CD4-positive, alpha-beta T cell (primary cell): ENCODE data around the gene COL11A1. TPM values are rescaled to one million over a fixed set of nuclear protein-coding genes. Genes with fewer than 3 reads are reported as not detected.

Experiments
- ATAC-seq: fragments of 200-7000 bp; cut with Tn5 transposase; one replicate; pipeline ENCODE4 v1.10.0; 2022; ENCODE audit warnings: mild to moderate bottlenecking; ENCODE audit not compliant: poor library complexity
- CTCF ChIA-PET: fragments of 350-600 bp; sonication (Branson Sonifier 250); formaldehyde crosslinking; loops from one replicate; lab custom pipeline; 2021; ENCODE audit warnings: antibody characterized with exemption, inconsistent platforms; lab: Charles Lee
- POLR2A ChIA-PET: fragments of 350-600 bp; sonication (Branson Sonifier 250); formaldehyde crosslinking; loops from one replicate; lab custom pipeline; 2021; ENCODE audit warnings: antibody characterized with exemption, inconsistent platforms; lab: Charles Lee
- DNase-seq, 14 experiments: peaks; one replicate each; pipeline ENCODE4 v3.0.0-alpha.2; 2013 to 2020; ENCODE audit warnings: mixed read lengths in 2 of 14
- H3K27ac ChIP-seq, 2 donors: one replicate each; pipeline versions ENCODE4 v1.5.1 to v1.7.0; 2013; ENCODE audit warnings: low read length in 2 of 2, low read depth in 1 of 2, mild to moderate bottlenecking in 1 of 2
- H3K27me3 ChIP-seq, 2 experiments: 1 replicate in 1 of 2; 2 replicates in 1 of 2; pipeline versions ENCODE4 v1.6.1 to v1.7.0; 2013; ENCODE audit warnings: low read length in 2 of 2, control low read depth in 1 of 2, mild to moderate bottlenecking in 1 of 2, moderate library complexity in 1 of 2; ENCODE audit not compliant: insufficient read depth in 2 of 2, control insufficient read depth in 1 of 2
- H3K36me3 ChIP-seq: one replicate; pipeline ENCODE4 v1.6.1; 2013; ENCODE audit warnings: low read length, control low read depth; ENCODE audit not compliant: insufficient read depth
- H3K4me1 ChIP-seq: one replicate; pipeline ENCODE4 v1.6.1; 2013; ENCODE audit warnings: low read length, control low read depth; ENCODE audit not compliant: insufficient read depth
- H3K4me3 ChIP-seq: one replicate; pipeline ENCODE4 v1.5.1; 2013; ENCODE audit warnings: mild to moderate bottlenecking, low read length, moderate library complexity
- H3K9me3 ChIP-seq, 2 experiments: 1 replicate in 1 of 2; 2 replicates in 1 of 2; pipeline versions ENCODE4 v1.6.1 to v1.7.0; 2013; ENCODE audit warnings: low read length in 2 of 2, mild to moderate bottlenecking in 2 of 2, control low read depth in 1 of 2, moderate library complexity in 1 of 2; ENCODE audit not compliant: control insufficient read depth in 1 of 2, insufficient read depth in 1 of 2
- H3K27ac Mint-ChIP-seq: one replicate; pipeline ENCODE4 v1.8.0; 2020; ENCODE audit warnings: mixed read lengths
- H3K27me3 Mint-ChIP-seq: one replicate; pipeline ENCODE4 v1.8.0; 2021; ENCODE audit warnings: mixed read lengths
- H3K36me3 Mint-ChIP-seq: one replicate; pipeline ENCODE4 v1.8.0; 2021; ENCODE audit warnings: low read depth, mixed read lengths
- H3K4me1 Mint-ChIP-seq: one replicate; pipeline ENCODE4 v1.8.0; 2021; ENCODE audit warnings: low read depth, mixed read lengths
- H3K4me3 Mint-ChIP-seq: one replicate; pipeline ENCODE4 v1.8.0; 2020; ENCODE audit warnings: mild to moderate bottlenecking, mixed read lengths
- H3K9me3 Mint-ChIP-seq: one replicate; pipeline ENCODE4 v1.8.0; 2020; ENCODE audit warnings: mixed read lengths
- CTCF ChIP-seq: fragments of 200-600 bp; IDR thresholded peaks from one replicate; pipeline ENCODE4 v1.8.0; 2022; ENCODE audit warnings: antibody characterized with exemption, mild to moderate bottlenecking
- intact Hi-C, 2 experiments: fragments of 100-400 bp; cut with DNase I in 1 of 2; cut with micrococcal nuclease in 1 of 2; formaldehyde crosslinking; loops; one replicate each; pipeline versions ENCODE4 v1.15.1 to v1.9.0; 2023 to 2025; cut with DNase I, micrococcal nuclease
- total RNA-seq, 174 experiments: library from RNA in 2 of 174; stranded (reverse) in 2 of 174; gene quantifications; one replicate each; pipeline ENCODE4 v1.2.3 and lab custom pipeline; 2021 to 2026

Gene COL11A1
- total RNA-seq, 2 experiments from 2014 or later, result not detected

- Mint-ChIP-seq H3K27ac (no peak overlapping the region), H3K9me3 (no peaks in the 10 kb centered on the region), H3K27me3 (no peaks in the 10 kb centered on the region), H3K36me3 (no peaks in the 10 kb centered on the region), H3K4me1 (no peaks in the 10 kb centered on the region), H3K4me3 (no peak overlapping the region)
- no peaks in the 10 kb centered on the region for H3K36me3 ChIP-seq
- no peak for ATAC-seq
- intact Hi-C loops, result no loop called here
- POLR2A ChIA-PET, result no interaction called here
- no peak overlapping the region for H3K4me3 ChIP-seq
- peaks cover 0 to 10% of the 10 kb centered on the region in 2 experiments for H3K9me3 ChIP-seq
- TF ChIP-seq CTCF, result no peak
- no peak for DNase-seq
- H3K27ac ChIP-seq, result no peak overlapping the region
- no peaks in the 10 kb centered on the region for H3K27me3 ChIP-seq
- CTCF ChIA-PET, result no interaction called here
- no peaks in the 10 kb centered on the region for H3K4me1 ChIP-seq
These were observed 14.8 kb upstream of the COL11A1 start for GRCh38 chr1:103122983-103123720.

GRCh38 chr1:103120981-103121380 is 12.7 kb upstream of the COL11A1 start:
- Mint-ChIP-seq H3K27me3 (no peaks in the 10 kb centered on the region), H3K36me3 (no peaks in the 10 kb centered on the region), H3K9me3 (peaks cover 2% of the 10 kb centered on the region), H3K27ac (no peak overlapping the region), H3K4me3 (no peak overlapping the region), H3K4me1 (no peaks in the 10 kb centered on the region)
- intact Hi-C loops, result no loop called here
- peaks cover 0 to 7% of the 10 kb centered on the region in 2 experiments for H3K9me3 ChIP-seq
- no peaks in the 10 kb centered on the region for H3K36me3 ChIP-seq
- no peak overlapping the region for H3K27ac ChIP-seq
- no peak for ATAC-seq
- H3K27me3 ChIP-seq, result no peaks in the 10 kb centered on the region
- CTCF ChIA-PET, result no interaction called here
- POLR2A ChIA-PET, result no interaction called here
- no peak for DNase-seq
- H3K4me1 ChIP-seq, result no peaks in the 10 kb centered on the region
- no peak overlapping the region for H3K4me3 ChIP-seq
- TF ChIP-seq CTCF, result no peak

GRCh38 chr1:103112546-103112945 is 4.2 kb upstream of the COL11A1 start:
- TF ChIP-seq CTCF, result no peak
- H3K4me1 Mint-ChIP-seq, result peaks cover 4% of the 10 kb centered on the region
- H3K9me3 Mint-ChIP-seq, result peaks cover 2% of the 10 kb centered on the region
- H3K4me3 ChIP-seq, result no peak overlapping the region
- H3K27ac Mint-ChIP-seq, result no peak overlapping the region
- no peak overlapping the region for H3K4me3 Mint-ChIP-seq
- H3K4me1 ChIP-seq, result no peaks in the 10 kb centered on the region
- H3K27ac ChIP-seq, result no peak overlapping the region
- DNase-seq (no peak), ATAC-seq (no peak)
- peaks cover 0 to 11% of the 10 kb centered on the region in 2 experiments for H3K9me3 ChIP-seq
- POLR2A ChIA-PET, result no interaction called here
- peaks cover 22% of the 10 kb centered on the region for H3K27me3 Mint-ChIP-seq
- H3K27me3 ChIP-seq, result peaks cover 6 to 14% of the 10 kb centered on the region in 2 experiments
- CTCF ChIA-PET, result no interaction called here
- no peaks in the 10 kb centered on the region for H3K36me3 ChIP-seq
- intact Hi-C loops, result no loop called here
- no peaks in the 10 kb centered on the region for H3K36me3 Mint-ChIP-seq
